Measurements from ENCODE around the gene C1RL.

DNA sequence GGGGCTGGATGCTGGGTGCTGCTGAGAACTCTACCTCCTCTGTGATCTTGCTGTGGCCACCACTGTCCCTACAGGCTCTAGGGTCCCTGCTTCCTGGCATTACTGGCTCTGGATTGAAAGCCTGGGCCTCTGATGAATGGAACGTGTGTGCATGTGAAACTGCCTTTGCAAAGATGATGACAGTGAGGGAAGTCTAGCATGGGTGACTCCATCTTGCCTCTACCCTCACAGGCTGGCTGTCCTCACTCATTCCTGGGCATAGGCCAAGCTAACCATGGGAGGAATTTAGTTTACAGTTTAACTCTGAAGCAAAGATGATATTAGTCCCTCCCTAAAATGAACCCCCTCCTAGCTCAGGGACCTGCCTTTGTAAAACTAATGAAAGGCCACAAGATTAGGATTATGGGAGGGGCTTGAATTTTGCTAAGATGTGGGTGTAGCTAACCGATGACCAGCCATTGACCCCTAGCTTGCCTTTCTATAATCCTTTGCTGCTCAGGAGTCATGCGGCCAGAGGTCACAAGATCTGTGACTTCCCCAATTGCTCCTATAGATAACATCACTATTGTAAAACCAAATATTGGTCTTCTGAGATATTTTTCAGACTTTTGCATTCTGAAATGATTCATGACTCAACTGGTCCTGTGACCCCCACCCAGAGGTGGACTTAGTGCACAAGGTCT is 50.7 kb downstream of the C1RL start:
- TF ChIP-seq, protein P1, sequence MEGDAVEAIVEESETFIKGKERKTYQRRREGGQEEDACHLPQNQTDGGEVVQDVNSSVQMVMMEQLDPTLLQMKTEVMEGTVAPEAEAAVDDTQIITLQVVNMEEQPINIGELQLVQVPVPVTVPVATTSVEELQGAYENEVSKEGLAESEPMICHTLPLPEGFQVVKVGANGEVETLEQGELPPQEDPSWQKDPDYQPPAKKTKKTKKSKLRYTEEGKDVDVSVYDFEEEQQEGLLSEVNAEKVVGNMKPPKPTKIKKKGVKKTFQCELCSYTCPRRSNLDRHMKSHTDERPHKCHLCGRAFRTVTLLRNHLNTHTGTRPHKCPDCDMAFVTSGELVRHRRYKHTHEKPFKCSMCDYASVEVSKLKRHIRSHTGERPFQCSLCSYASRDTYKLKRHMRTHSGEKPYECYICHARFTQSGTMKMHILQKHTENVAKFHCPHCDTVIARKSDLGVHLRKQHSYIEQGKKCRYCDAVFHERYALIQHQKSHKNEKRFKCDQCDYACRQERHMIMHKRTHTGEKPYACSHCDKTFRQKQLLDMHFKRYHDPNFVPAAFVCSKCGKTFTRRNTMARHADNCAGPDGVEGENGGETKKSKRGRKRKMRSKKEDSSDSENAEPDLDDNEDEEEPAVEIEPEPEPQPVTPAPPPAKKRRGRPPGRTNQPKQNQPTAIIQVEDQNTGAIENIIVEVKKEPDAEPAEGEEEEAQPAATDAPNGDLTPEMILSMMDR (IDR thresholded peaks at IDR 0.05; ENCODE audit: low read length), result no peak
- no peak for TF ChIP-seq EZH2 (IDR thresholded peaks at IDR 0.05; ENCODE audit: borderline replicate concordance, low read length)
